Fibroblast of skin of scalp (primary cell): ENCODE measurements around the gene CRYL1.

ENCODE experiments used
- DNase-seq: peaks from one replicate; pipeline ENCODE4 v3.0.0-alpha.2; 2013

CRYL1 gene

GRCh38 chr13:20526664-20527063 is 1.0 kb upstream of the CRYL1 start:
- DNase-seq = peak; percentile 3

DNA sequence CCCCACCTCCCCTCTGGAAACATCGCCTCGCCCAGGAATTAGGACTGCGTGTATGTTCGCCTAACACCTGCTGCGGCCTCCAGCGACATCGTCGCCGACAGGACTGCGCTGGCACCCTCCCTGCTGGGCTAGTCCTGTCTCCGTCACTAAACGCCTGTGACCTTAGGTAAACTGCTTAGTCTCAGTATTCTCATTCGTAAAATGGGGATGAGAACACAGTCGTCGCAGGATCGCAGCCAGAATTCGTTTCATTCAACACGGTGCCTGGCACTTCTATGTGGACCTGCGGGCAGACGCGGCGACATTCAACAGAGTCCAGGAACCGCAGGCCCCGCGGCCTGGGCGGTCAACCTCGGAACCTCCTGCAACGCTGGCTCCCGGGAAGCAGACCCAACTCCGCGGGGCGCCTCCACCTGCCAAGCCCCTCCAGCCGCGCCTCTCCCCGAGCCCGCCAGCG is 485 bp downstream of the CRYL1 start:
- no peak for DNase-seq

DNA sequence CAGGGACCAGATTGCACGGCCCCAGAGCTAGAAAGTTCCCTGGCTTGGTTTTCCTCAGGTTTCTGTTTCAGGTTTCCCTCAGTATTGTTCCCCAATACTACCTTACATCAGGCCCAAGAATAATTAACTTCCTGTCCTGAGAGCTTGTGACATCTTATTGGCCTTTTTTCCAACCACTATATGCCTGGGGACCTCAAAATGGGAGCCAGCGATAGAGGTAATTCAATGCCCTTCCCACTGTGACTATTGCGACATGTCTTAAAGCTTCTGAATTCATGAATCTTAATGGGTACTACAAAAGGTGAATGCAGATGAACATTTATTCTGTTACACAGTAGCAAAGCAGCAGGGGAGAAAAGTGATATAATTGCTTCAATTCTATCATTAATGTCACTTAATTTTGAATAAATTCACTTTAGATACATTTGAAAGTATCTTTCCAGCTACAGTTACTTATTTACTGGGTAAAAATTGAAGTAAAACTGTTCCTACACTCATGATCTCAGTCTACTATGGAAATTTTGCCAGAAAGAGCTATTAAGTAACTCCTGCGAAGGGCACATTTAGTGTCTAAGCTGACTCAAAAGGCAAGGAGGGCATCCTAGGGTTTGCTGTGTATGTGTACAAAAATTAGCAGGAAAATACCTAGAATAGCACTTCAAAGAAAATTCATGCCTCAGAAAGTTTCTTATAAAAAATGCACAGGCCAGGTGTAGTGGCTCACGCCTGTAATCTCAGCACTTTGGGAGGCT is 4.1 kb downstream of the CRYL1 start:
- DNase-seq = no peak

GRCh38 chr13:20519875-20520274 is 5.8 kb downstream of the CRYL1 start:
- DNase-seq = no peak

GRCh38 chr13:20518660-20519100 is 7.0 kb downstream of the CRYL1 start:
- DNase-seq = no peak

DNA sequence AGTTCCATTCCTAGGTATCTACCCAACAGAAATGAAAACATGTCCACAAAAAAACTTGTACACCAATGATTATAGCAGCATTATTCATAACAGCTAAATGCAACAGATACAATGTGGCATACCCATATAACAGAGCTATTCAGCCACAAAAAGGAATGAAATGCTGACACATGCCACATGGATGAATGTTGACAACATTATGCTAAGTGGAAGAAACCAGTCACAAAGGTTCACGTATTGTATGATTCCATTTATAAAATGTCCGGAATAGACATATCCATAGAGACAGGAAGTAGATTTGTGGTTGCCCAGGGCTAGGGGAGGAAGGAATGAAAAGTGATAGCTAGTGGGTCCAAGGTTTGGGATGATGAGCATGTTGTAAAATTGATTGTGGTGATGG is 10.8 kb downstream of the CRYL1 start:
- DNase-seq = peak; percentile 22

- no peak for DNase-seq
These were observed 12.1 kb downstream of the CRYL1 start for GRCh38 chr13:20513466-20513995.

- DNase-seq = no peak
These were observed 13.5 kb downstream of the CRYL1 start for GRCh38 chr13:20512042-20512683.

GRCh38 chr13:20506696-20507095 is 19.0 kb downstream of the CRYL1 start:
- DNase-seq = no peak

DNA sequence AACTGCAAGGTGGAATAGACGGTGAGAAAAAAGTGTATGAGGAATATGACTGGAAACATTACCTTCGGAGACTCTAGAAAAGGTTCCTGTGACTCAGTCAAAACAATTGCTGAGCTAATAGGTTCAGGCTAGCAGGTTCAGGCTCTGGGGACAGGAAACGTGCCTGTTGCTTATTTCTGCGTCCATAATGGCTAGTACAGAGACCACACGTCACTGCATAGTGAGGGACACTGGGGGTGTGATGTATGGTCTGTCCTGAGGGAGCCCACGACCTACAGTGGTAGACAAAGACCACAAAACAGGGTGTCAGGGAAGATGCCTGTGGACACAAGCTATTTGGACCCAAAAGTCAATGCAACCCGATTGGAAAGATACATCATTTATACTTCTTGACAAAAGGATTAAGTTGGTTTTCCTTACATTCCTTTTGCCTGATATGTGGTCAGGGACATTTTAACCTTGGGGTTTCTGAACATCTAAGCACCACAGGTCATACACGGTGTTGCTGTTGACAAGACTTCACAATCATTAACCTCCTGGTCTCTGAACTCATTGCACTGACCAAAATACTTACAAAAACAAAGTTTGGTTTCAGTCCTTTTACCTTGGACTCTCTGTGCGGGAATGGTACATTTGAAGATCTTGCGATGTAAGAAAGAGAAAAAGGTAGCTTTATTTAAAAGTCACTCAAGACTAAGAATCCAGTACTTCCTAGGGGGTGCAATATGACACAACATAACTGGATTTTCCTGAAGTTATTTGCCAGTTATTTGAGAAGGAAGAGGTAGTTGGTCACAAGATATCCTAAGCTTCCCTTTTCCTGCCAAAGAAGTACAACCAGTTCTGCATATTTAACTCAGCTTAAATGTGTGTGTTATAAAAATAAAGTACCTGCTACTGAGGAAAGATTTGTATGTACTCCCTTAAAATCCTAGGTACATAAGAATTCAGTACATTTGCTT is 20.0 kb downstream of the CRYL1 start:
- no peak for DNase-seq

DNA sequence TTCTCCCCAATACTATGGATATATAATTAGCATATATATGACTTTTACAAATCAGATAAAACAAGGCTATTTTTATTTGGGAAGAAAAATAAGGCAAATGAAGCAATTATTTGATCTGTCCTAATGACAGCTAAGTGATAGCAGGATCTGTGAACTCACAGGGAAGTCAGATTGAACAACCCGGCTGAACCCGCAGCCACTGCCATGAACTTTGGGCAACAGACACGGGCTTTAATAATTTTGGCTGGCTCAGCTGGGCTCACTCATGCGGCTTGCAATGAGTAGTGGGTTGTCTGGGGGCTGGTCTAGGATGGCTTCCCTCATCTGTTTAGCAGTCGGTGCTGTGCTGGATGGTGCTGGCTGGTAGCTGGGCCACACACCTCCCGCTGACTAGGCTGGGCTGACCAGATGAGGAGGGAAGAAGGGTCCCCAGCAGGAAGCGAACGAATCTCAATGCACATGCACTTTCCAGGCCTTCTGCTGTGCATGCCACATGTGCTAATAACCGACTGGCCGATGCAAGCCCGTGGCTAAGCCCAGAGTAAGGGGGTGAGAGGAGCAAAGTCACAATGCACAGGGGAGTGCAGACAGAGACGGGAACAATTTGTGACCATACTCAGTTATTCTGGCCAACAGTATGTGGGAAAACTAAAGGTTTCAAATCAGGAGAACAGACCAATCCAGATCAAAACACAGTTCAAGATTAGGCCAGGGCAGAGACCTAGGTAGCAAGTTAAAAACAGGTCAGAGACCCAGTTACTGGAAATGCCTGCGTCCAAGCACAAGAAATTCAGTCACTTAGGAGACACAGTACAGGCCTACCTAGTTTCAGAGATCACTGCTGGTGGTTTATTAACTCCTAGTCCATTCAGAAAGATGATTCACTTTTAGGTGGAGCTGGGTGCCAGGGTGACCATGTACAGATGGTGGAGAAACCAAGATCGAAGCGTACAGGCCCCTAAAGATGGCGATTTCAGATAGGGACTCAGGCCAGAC is 22.3 kb downstream of the CRYL1 start:
- no peak for DNase-seq

DNA sequence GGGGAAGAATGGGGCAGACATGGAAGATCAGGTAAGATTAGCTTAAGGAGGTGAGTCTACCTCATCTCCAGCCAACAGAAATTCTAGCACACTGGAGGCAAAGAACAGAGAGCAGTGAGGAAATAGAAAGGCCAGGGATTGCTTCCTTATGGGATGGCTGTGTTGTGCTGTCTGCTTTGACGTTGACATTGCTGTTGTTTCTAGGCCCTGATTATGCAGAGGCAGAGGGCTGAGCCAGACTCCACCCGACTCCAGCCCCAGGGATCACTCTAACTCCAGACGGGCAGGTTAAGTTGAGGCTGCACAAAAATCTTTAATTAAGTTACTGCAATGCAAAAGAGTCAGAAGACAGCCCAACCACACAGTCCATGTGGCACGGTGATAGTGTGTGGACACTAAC is 24.1 kb downstream of the CRYL1 start:
- DNase-seq = no peak

GRCh38 chr13:20501120-20501519 is 24.5 kb downstream of the CRYL1 start:
- no peak for DNase-seq

DNA sequence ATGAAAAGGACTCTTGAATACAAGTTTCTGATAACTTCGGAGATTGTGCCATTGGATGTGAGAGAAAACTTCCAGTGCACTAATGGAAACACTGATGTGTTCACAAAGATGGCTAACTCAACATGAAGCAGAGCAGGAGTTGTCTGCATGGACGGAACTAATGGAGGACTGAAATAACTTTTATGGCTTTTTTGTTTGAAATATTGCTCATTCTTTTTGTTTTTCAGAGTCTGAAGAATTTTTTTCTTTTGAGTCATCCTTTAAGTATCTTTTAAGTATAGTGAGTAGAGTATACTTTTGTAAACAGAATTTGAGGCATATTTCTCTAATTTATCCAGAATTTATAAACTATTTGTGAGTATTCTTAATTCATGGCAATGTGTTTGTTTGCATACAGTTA is 25.7 kb downstream of the CRYL1 start:
- peak; percentile 21 for DNase-seq

DNA sequence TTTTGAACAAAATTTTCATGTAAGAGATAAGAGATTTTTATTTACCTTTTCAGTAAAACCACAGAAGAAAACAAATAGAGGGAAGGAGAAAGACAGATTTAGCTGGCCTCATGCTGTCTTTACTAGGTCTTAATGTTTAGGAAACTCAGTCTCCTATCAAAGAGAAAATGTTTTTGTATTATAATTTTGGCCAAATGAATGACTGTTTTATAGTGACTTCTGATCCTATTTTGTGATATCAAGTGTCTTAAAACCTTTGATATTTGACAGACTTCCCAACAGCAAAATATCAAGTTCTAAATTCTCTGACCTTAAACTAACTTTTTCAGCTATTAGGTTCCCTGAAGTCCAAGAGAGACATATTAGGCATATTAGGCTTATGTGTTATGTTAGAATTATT is 27.0 kb downstream of the CRYL1 start:
- DNase-seq = no peak

- DNase-seq = no peak
These were observed 27.5 kb downstream of the CRYL1 start for GRCh38 chr13:20498129-20498528.

DNA sequence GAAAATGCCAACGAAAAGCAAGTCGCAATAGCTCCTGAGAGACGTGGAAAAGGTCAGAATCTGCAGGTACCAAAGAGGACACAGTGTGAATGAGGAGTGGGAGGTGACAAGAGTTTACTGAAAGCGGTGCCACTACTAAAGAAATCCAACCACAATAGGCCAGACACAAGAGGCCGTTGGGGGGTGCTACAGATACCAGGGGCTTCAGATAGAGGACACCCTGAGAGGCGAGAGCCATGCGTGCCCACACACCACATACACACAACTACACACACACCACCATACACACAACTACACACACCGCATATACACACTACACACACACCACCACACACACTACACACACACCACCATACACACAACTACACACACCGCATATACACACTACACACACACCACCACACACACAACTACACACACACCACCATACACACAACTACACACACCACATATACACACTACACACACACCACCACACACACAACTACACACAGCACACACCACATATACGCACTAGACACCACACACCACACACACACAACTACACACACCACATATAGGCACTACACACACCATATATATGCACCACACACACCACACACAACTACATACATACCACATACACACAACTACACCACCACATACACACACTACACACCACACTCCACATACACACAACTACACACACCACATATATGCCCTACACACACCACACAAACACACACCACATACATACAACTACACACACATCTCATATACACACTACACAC is 28.5 kb downstream of the CRYL1 start:
- DNase-seq = no peak

DNA sequence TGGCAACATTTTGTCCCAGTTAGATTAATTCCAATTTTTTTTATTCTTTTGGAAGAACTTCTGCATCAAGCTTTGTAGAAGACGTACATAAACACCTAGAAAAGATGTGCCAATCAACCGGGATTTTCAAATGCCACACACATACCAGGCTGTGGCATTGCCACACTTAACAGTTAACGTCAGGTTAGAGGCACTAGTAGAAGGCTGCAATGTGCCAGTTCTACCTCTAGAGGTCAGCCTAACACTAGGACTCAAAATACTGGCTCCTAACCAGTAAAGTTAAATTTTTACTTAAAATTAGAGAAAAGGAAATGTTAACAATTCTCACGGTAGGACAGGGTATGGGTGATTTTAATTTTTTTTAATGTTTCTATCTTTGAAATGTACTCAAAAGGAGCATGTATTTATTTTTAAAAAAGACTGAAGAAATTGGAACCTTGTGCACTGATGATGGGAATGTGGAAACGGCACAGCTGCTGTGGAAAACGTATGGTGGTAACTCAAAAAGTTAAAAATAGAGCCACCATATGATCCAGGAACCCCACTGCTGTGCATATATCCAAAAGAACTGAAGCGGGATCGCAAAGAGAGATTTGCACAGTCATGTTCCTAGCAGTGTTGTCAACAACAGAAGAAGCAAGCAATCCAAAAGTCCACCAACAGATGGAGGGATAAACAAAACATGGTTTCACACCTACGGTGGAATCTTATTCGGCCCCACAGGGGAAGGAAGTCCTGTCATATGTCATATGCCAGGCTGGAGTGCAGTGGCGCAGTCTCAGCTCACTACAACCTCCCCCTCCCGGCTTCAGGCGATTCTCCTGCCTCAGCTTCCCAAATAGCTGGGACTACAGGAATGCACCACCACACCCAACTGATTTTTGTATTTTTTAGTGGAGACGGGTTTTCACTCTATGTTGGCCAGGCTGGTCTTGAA is 30.3 kb downstream of the CRYL1 start:
- DNase-seq = peak; percentile 65

DNA sequence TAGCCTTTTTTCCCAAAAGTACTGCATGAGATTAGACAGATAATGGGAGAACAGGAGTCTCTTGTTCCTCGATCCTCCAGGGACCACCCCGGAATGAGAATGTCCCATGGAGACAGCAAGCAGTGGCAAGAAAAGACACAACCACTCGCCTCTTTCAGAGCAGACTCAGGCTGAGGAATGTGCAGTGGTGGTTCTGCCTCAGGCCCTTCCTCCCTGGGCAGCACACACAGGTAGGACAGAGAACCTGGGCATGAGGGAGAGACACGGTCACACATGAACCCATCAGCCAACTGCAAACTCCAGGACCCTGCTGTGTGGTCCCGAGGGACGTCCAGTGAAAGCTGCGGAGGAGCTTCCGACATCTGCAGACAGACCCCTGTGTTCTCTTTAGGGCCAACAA is 31.0 kb downstream of the CRYL1 start:
- DNase-seq = no peak

DNA sequence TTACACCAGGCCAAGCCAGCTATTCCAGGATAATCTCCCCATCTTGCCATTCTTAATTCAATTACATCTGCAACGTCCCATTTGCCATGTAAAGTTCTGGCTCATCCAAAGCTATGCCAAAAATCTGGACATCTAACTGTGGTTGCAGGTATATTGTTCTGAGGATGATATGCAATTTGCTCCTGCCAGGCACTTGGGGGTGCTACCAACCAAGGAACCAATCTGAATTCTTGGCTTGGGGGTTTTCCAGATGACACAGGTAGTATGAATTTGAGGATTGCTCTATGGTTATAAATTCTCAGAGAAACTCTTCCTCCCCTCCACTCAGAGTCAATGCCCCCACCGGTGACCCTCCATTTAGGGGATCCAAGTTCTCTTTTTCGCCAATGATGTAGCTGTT is 33.0 kb downstream of the CRYL1 start:
- peak; percentile 35 for DNase-seq
